Psoas muscle (tissue), 8 donors: ENCODE results near the gene FBXL20. TPM values are rescaled to one million over a fixed set of nuclear protein-coding genes. Genes with fewer than 3 reads are reported as not detected.

Experiments used
- ATAC-seq, 4 donors: fragments of 200-7000 bp; cut with Tn5 transposase; one replicate each; pipeline ENCODE4 v1.9.1; 2020; ENCODE audit warnings: moderate library complexity in 3 of 4, mild to moderate bottlenecking in 2 of 4
- DNase-seq, 2 donors: peaks; one replicate each; pipeline ENCODE4 v3.0.0-alpha.2; 2020
- H3K27ac ChIP-seq: fragments of 200-600 bp; one replicate; pipeline ENCODE4 v1.8.0; 2022
- H3K27me3 ChIP-seq, 3 donors: fragments of 200-600 bp in 1 of 3; one replicate each; pipeline versions ENCODE4 v1.6.1 to v1.8.0; 2013 to 2022; ENCODE audit warnings: low read length in 2 of 3, mild to moderate bottlenecking in 2 of 3, moderate library complexity in 1 of 3; ENCODE audit not compliant: insufficient read depth in 3 of 3
- H3K36me3 ChIP-seq, 2 donors: fragments of 200-600 bp in 1 of 2; one replicate each; pipeline versions ENCODE4 v1.6.1 to v1.8.0; 2013 to 2022; ENCODE audit warnings: low read depth in 1 of 2, mild to moderate bottlenecking in 1 of 2, moderate library complexity in 1 of 2; ENCODE audit not compliant: insufficient read depth in 1 of 2
- H3K4me1 ChIP-seq: fragments of 200-600 bp; one replicate; pipeline ENCODE4 v1.8.0; 2022
- H3K4me3 ChIP-seq: fragments of 200-600 bp; one replicate; pipeline ENCODE4 v1.8.0; 2022; ENCODE audit warnings: mild to moderate bottlenecking
- H3K9me3 ChIP-seq: fragments of 200-600 bp; one replicate; pipeline ENCODE4 v1.8.0; 2022
- CTCF ChIP-seq: fragments of 200-600 bp; IDR thresholded peaks from one replicate; pipeline ENCODE4 v1.8.0; 2022; ENCODE audit warnings: antibody characterized with exemption
- WGBS, 3 donors: extraction: QIAGEN DNeasy Blood & Tissue Kit; methylation state at CpG; one replicate each; pipeline versions ENCODE4 v1.1.6 to v1.1.7; 2013; 5-methylcytosine and 5-hydroxymethylcytosine counted together
- intact Hi-C, 2 donors: fragments of 100-400 bp; cut with DNase I; formaldehyde crosslinking; loops; one replicate each; pipeline versions ENCODE4 v1.11.0 to v1.14.2; 2022
- polyA plus RNA-seq, 3 donors: library from polyadenylated mRNA; stranded (reverse); fragments of 200-250 nt; gene quantifications; one replicate each; pipeline ENCODE4 v1.2.3, GENCODE V29; 2013
- total RNA-seq, 4 donors: library from RNA; stranded (reverse); fragmentation: NEBNext Ultra II Directional in 2 of 4; extraction: Animal tissue kit (Norgen Biotek cat#: 25700) in 2 of 4; gene quantifications; one replicate each; pipeline versions ENCODE4 v1.2.1 to v1.2.4, GENCODE V29; 2021 to 2023
- donor health status: healthy with polysubstance abuse.
- donor health status: DM: no; HTN: no; CAD: no; lungs with moderate emphysema.
- donor health status: Bipolar disorder and iron deficiency.
- donor health status: healthy.
- donor health status: DM: yes; HTN: yes; CAD: no.
- donor health status: DM: no; HTN: no; CAD: no.
- donor health status: DM: no; HTN: no; CAD: no.
- donor health status: DM: yes; HTN: yes; CAD: no.

The FBXL20 gene
- total and polyA plus RNA-seq, 7 donors: 0.89 to 8.7 (median 8.0) TPM

DNA sequence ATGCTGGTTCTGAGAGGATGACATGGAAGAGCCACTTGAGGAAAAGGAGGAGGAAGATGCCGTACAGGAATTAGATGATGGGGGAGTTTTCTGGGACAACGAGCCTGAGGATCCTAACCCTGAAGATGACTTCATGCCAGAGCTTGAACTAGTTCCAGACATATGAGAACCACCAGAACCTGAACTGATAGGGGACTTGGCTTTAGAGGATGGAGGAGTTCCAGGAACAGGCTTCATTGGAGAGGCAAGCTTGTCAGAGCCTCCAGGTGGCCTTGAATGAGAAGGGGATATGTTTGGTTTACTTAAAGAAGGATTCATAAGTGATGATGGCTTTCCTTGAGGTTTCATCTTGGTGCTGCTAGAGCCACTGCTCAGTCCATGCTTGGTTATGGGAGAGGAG is 6.9 kb upstream of the FBXL20 start:
- no peaks in the 10 kb centered on the region for H3K9me3 ChIP-seq
- no peaks in the 10 kb centered on the region for H3K4me1 ChIP-seq
- WGBS, 3 donors: 43 to 68% (median 52%) methylated on average over 2 of the region's 2 CpGs
- no peak for TF ChIP-seq CTCF
- DNase-seq: no peak
- no peak overlapping the region for H3K27ac ChIP-seq
- intact Hi-C loops: loop anchor here in 1 of 2 donors (10.0 kb wide), 1 partner anchor 134 kb away; no protein-coding TSS in a partner anchor
- ATAC-seq: no peak
- no peaks in the 10 kb centered on the region for H3K27me3 ChIP-seq
- H3K4me3 ChIP-seq: no peak overlapping the region
- H3K36me3 ChIP-seq: peaks cover 26 to 83% of the 10 kb centered on the region in 2 donors

- ATAC-seq: no peak
- 66 to 82% (median 69%) methylated on average over 1 of the region's 1 CpG for WGBS, 3 donors
- peaks cover 26 to 71% of the 10 kb centered on the region in 2 donors for H3K36me3 ChIP-seq
- intact Hi-C loops: loop anchor here in 1 of 2 donors (10.0 kb wide), 1 partner anchor 132 kb away; no protein-coding TSS in a partner anchor
- H3K4me3 ChIP-seq: no peak overlapping the region
- H3K27me3 ChIP-seq: no peaks in the 10 kb centered on the region
- no peak overlapping the region for H3K27ac ChIP-seq
- DNase-seq: no peak
- H3K9me3 ChIP-seq: no peaks in the 10 kb centered on the region
- no peak for TF ChIP-seq CTCF
- no peaks in the 10 kb centered on the region for H3K4me1 ChIP-seq
Observed at GRCh38 chr17:39406951-39407350, 5.5 kb upstream of the FBXL20 start.

GRCh38 chr17:39405436-39405835 is 4.0 kb upstream of the FBXL20 start:
- intact Hi-C loops: loop anchor here in 1 of 2 donors (10.0 kb wide), 1 partner anchor 131 kb away; no protein-coding TSS in a partner anchor
- DNase-seq (no peak), ATAC-seq (no peak)
- TF ChIP-seq CTCF: no peak
- H3K9me3 ChIP-seq: no peaks in the 10 kb centered on the region
- H3K4me3 ChIP-seq: no peak overlapping the region
- H3K27me3 ChIP-seq: no peaks in the 10 kb centered on the region
- peaks cover 26 to 56% of the 10 kb centered on the region in 2 donors for H3K36me3 ChIP-seq
- 55 to 70% (median 67%) methylated on average over 1 of the region's 1 CpG for WGBS, 3 donors
- H3K4me1 ChIP-seq: no peaks in the 10 kb centered on the region
- H3K27ac ChIP-seq: no peak overlapping the region

GRCh38 chr17:39404542-39405378 is 3.3 kb upstream of the FBXL20 start:
- H3K27me3 ChIP-seq: no peaks in the 10 kb centered on the region
- H3K4me1 ChIP-seq: peaks cover 6% of the 10 kb centered on the region
- H3K36me3 ChIP-seq: peaks cover 22 to 49% of the 10 kb centered on the region in 2 donors
- no peak overlapping the region for H3K27ac ChIP-seq
- no peak for TF ChIP-seq CTCF
- DNase-seq (no peak), ATAC-seq (no peak)
- 83 to 91% (median 87%) methylated on average over 6 of the region's 6 CpGs for WGBS, 3 donors
- no peaks in the 10 kb centered on the region for H3K9me3 ChIP-seq
- intact Hi-C loops: loop anchor here (5.0 to 10.0 kb wide), 2 partner anchors 58 to 130 kb away; partner anchors contain the start of gene CDK12 (in 1 of the 2)
- no peak overlapping the region for H3K4me3 ChIP-seq
